ENCODE results near the gene TPP1.

The TPP1 gene

DNA sequence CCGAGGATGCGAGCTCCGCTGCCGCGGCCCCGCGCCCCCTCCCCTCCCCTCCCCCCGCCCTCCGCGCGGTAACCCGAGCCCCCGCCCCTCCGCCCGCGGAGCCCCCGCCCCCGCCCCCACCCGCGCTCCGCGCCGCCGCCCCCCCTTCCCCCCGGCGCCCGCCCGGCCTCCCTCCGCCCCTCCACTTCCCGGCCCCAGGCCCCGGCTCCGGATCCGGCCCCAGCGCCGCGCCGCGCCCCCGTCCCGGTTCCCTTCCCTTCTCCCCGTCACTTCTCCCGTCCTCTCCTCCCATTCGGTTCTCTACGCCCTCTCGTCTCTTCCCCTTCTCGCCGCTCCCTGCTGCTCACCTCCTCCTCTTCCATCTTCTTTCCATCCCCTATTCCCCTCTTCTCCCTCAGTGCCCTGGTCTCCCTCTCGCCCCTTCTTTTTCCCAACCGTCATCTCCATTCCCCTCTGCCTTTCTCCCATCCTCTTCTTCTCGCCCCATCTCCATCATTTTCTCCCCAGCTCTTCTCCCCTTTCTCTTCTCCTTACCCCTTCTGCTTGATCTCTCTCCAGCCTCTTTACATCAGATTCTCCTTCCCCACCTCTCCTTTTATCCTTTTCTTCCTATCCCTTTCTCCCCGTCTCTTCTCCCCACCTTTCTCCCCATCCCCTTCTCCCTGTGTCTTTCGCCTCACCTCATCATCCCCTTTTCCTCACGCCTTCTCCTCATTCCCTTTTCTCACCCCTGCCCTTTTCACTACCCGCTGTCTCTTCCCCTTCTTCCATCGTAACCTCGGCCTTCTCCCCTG is 36.8 kb upstream of the TPP1 start, which contains the start of gene DCHS1:
TSS of gene DCHS1 (minus strand) at position 20 of the 794 bp plus-strand sequence. CDS start 14,196 bp downstream, outside the sequence.
- no peak for TF ChIP-seq ZNF70 (CRISPR knock-in tag; IDR thresholded peaks at IDR 0.05)
- TF ChIP-seq CREB5 (CRISPR knock-in tag; IDR thresholded peaks at IDR 0.05; ENCODE audit: low read depth): no peak
- TF ChIP-seq ISL1 (CRISPR knock-in tag; IDR thresholded peaks at IDR 0.05): no peak
- ATAC-seq: peak; percentile 53

- ATAC-seq: peak; percentile 48
Measured at GRCh38 chr11:6655020-6655789, 36.0 kb upstream of the TPP1 start.

DNA sequence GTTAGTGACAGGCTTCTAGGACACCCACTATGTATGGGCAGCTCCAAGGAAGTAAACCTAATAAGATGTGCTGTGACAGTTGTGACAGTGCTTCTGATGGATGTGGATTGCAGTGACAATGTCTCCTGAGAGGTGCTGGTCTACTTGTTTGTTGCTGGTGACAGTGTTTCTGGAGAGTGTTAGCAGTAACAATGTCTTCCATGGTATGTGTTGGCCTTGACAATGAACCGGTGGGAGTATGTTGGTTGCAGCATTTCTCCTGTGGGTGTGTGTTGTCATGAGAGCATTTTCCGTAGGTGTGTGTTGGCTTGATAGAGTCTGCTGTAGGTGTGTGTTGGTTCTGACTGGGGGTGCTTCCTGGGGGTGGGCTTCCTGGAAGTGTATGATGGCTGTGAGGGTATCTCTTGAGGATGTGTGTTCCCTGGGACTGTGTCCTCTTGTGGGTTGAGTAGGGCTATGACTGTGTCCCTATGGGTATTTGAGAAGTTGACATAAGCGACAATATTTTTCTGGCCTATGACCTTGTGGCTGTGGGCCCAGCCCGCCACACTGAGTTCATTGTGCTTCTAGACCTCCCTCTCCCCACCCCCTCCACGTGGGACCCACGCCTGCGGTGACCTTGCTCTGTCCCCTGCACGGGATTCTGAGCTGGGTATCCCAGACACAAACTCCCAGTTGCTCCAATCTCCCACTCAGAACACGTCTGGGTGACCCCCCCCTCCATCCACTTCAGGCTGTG is 35.2 kb upstream of the TPP1 start:
- no peak for ATAC-seq
- TF ChIP-seq TOX (CRISPR knock-in tag; IDR thresholded peaks at IDR 0.05; ENCODE audit: borderline replicate concordance): no peak
- TF ChIP-seq RARB (CRISPR knock-in tag; IDR thresholded peaks at IDR 0.05): no peak
- no peak for TF ChIP-seq OSR1 (CRISPR knock-in tag; IDR thresholded peaks at IDR 0.05)

More at GRCh38 chr11:6655020-6655789, 36.0 kb upstream of the TPP1 start:
- TF ChIP-seq ZFP30 (CRISPR knock-in tag; IDR thresholded peaks at IDR 0.05) (no peak), RARB (CRISPR knock-in tag; IDR thresholded peaks at IDR 0.05) (no peak), ARNTL (CRISPR knock-in tag; IDR thresholded peaks at IDR 0.05; ENCODE audit: borderline replicate concordance, low read depth) (no peak), ZNF565 (CRISPR knock-in tag; conservative IDR thresholded peaks at IDR 0.05; ENCODE audit: low read depth) (no peak), ZNF70 (CRISPR knock-in tag; IDR thresholded peaks at IDR 0.05) (no peak)

DNA sequence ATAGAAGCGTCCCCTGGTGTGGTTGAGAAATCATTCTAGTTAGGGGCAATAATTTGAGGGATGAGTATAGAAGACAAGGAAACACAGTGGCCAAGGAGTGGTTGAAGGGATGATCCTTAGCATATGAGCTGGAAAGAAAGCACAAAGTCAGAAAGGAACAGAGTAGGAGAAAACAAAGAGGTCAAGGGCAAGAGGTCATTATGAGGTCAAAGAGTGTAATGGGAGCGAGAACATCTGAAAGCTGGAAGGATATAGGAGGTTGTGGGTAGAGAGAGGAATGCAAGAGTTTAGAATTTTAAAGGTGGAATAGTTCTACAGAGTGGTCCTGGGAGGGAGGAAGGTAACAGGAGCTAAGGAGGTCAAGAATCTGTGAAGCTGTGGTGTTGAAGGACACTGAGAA is 34.4 kb upstream of the TPP1 start:
- TF ChIP-seq ARNTL (CRISPR knock-in tag; IDR thresholded peaks at IDR 0.05; ENCODE audit: borderline replicate concordance, low read depth) (no peak), TCF4 (CRISPR knock-in tag; IDR thresholded peaks at IDR 0.05; ENCODE audit: borderline replicate concordance) (no peak)
- ATAC-seq: no peak

DNA sequence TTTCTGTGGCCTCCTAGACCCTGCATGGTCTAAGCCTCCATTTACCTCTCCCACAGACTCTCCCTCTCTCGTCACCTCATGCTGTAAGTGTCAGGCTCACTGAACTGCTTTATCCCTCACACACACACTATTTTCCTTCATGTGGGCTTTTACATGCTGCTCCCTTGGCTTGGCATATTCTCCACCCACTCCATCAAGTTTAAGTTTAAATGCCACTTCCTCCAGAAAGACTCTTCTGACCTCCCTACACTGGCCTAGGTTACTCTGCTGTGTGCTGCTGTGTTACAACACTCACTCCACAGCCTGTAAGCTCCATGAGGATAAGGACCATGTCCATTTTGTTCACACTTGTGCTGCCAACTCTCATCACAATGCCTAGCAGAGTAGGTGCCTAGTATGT is 33.9 kb upstream of the TPP1 start:
- TF ChIP-seq ESRRG (CRISPR knock-in tag; IDR thresholded peaks at IDR 0.05): no peak
- TF ChIP-seq BACH2 (CRISPR knock-in tag; IDR thresholded peaks at IDR 0.05; ENCODE audit: borderline replicate concordance): no peak
- TF ChIP-seq ARNTL (CRISPR knock-in tag; IDR thresholded peaks at IDR 0.05; ENCODE audit: borderline replicate concordance, low read depth): no peak
- no peak for TF ChIP-seq ISL1 (CRISPR knock-in tag; IDR thresholded peaks at IDR 0.05)
- TF ChIP-seq ZFP3 (CRISPR knock-in tag; IDR thresholded peaks at IDR 0.05): no peak
- TF ChIP-seq, protein P1, sequence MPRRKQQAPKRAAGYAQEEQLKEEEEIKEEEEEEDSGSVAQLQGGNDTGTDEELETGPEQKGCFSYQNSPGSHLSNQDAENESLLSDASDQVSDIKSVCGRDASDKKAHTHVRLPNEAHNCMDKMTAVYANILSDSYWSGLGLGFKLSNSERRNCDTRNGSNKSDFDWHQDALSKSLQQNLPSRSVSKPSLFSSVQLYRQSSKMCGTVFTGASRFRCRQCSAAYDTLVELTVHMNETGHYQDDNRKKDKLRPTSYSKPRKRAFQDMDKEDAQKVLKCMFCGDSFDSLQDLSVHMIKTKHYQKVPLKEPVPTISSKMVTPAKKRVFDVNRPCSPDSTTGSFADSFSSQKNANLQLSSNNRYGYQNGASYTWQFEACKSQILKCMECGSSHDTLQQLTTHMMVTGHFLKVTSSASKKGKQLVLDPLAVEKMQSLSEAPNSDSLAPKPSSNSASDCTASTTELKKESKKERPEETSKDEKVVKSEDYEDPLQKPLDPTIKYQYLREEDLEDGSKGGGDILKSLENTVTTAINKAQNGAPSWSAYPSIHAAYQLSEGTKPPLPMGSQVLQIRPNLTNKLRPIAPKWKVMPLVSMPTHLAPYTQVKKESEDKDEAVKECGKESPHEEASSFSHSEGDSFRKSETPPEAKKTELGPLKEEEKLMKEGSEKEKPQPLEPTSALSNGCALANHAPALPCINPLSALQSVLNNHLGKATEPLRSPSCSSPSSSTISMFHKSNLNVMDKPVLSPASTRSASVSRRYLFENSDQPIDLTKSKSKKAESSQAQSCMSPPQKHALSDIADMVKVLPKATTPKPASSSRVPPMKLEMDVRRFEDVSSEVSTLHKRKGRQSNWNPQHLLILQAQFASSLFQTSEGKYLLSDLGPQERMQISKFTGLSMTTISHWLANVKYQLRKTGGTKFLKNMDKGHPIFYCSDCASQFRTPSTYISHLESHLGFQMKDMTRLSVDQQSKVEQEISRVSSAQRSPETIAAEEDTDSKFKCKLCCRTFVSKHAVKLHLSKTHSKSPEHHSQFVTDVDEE (CRISPR knock-in tag; IDR thresholded peaks at IDR 0.05): no peak
- no peak for TF ChIP-seq ZNF565 (CRISPR knock-in tag; conservative IDR thresholded peaks at IDR 0.05; ENCODE audit: low read depth)
- no peak for TF ChIP-seq TCF4 (CRISPR knock-in tag; IDR thresholded peaks at IDR 0.05; ENCODE audit: borderline replicate concordance)
- TF ChIP-seq ZC3H10 (CRISPR knock-in tag; IDR thresholded peaks at IDR 0.05): no peak
- TF ChIP-seq POU6F1 (CRISPR knock-in tag; IDR thresholded peaks at IDR 0.05; ENCODE audit: borderline replicate concordance, low read depth): no peak
- no peak for TF ChIP-seq ZNF70 (CRISPR knock-in tag; IDR thresholded peaks at IDR 0.05)
- ATAC-seq: no peak
